Measurements from ENCODE around the gene ARHGAP40. TPM values are rescaled to one million over a fixed set of nuclear protein-coding genes. Genes with fewer than 3 reads are reported as not detected.
A peak's percentile ranks its signal among the peaks of the same experiment; 100 is the strongest.

Gene ARHGAP40
- total and polyA plus RNA-seq, 2 donors (not counting 3 experiments of a cell fraction or from before 2014, with no cell fraction given) = 0.18 to 0.20 TPM

- no peaks in the 10 kb centered on the region for H3K9me3 ChIP-seq (replicated peaks; ENCODE audit: control insufficient read depth, insufficient read depth, low read length)
- H4K20me1 ChIP-seq (replicated peaks; ENCODE audit: control insufficient read depth, extremely low read depth, insufficient read depth, low read length) = no peaks in the 10 kb centered on the region
- no TSS peak for BruUV-seq (replicated peaks)
- peak overlapping the region; percentile 71 for H3K9ac ChIP-seq (replicated peaks; ENCODE audit: extremely low read depth, insufficient read depth, low read length)
- peak overlapping the region; percentile 65 for H3K4me2 ChIP-seq (ENCODE audit: insufficient read depth, low read length)
- intact Hi-C loops (cut with micrococcal nuclease) = loop anchor here (1.0 kb wide), 2 partner anchors 52 to 74 kb away; partner anchors contain the start of gene ACTR5
- peaks cover 11% of the 10 kb centered on the region for H3K4me1 ChIP-seq (ENCODE audit: control insufficient read depth, extremely low read depth, insufficient read depth, low read length)
- POLR2A ChIA-PET = no interaction called here
- DNase-seq (ENCODE audit: low read depth, low spot score) (peak; percentile 64), FAIRE-seq (peak; percentile 79)
- H3K79me2 ChIP-seq (ENCODE audit: control insufficient read depth, insufficient read depth, low read length) = no peaks in the 10 kb centered on the region
- no peaks in the 10 kb centered on the region for H3K36me3 ChIP-seq (ENCODE audit: control insufficient read depth in 2 of 2, extremely low read depth in 1 of 2, insufficient read depth in 2 of 2, low read length in 2 of 2)
- H3K4me3 ChIP-seq (replicated peaks in 1 of 3; ENCODE audit: insufficient read depth in 1 of 3, low read depth in 1 of 3, low read length in 3 of 3) = peak overlapping the region; percentile 43 to 60 (median 56)
- peak overlapping the region; percentile 41 for H3K27ac ChIP-seq (ENCODE audit: insufficient read depth, low read depth, low read length)
- dilution Hi-C loops (cut with MboI; ENCODE audit: extremely low pct_ligation_motif_present, low sequenced_read_pairs) = no loop called here
- CTCF ChIA-PET = interaction anchor here (0.7 to 2.1 kb wide), 5 partner anchors 14 to 29 kb away, joined by 3 to 6 read pairs (median 4); no protein-coding TSS in a partner anchor
- TF ChIP-seq POLR2AphosphoS5 (IDR thresholded peaks at IDR 0.05; ENCODE audit: insufficient read depth, low read depth, low read length) (peak; percentile 46), FOS (IDR thresholded peaks at IDR 0.05; ENCODE audit: borderline replicate concordance, insufficient read depth, low read length) (no peak), CTCF (IDR thresholded peaks at IDR 0.05; ENCODE audit: extremely low read depth in 1 of 2, insufficient read depth in 1 of 2, low read depth in 1 of 2, low read length in 2 of 2) (no peak), POLR2A (IDR thresholded peaks at IDR 0.05; ENCODE audit: low read depth, low read length) (peak; percentile 26), EZH2 (IDR thresholded peaks at IDR 0.05; ENCODE audit: borderline replicate concordance, low read depth, low read length, severe bottlenecking) (no peak)
- no peaks in the 10 kb centered on the region for H3K27me3 ChIP-seq (ENCODE audit: control insufficient read depth in 2 of 2, insufficient read depth in 2 of 2, low read length in 2 of 2)
- peak overlapping the region; percentile 74 for H2AFZ ChIP-seq (ENCODE audit: low read depth, low read length)
- no peaks in the 10 kb centered on the region for H3K9me1 ChIP-seq (replicated peaks; ENCODE audit: control insufficient read depth, extremely low read depth, insufficient read depth, low read length)
Measured at GRCh38 chr20:38674092-38674764, 72.6 kb downstream of the ARHGAP40 start.

All from endothelial cell of umbilical vein (primary cell).